Lung (tissue), 12 donors: ENCODE results near the gene PHACTR3. TPM values are rescaled to one million over a fixed set of nuclear protein-coding genes. Genes with fewer than 3 reads are reported as not detected.

Experiments used
- ATAC-seq: fragments of 200-7000 bp; cut with Tn5 transposase; one replicate; pipeline ENCODE4 v1.9.1; 2020; ENCODE audit warnings: moderate number of reproducible peaks; ENCODE audit not compliant: insufficient read depth, low FRiP score
- DNase-seq, 3 donors: peaks; one replicate each; pipeline ENCODE4 v3.0.0-alpha.2; 2013 to 2017
- H3K27ac ChIP-seq, 2 donors: one replicate each; pipeline ENCODE4 v1.5.1; 2013; ENCODE audit warnings: mild to moderate bottlenecking in 2 of 2, moderate library complexity in 2 of 2, control low read depth in 1 of 2, inconsistent platforms in 1 of 2, low read depth in 1 of 2, low read length in 1 of 2
- H3K27me3 ChIP-seq, 3 donors: one replicate each; pipeline ENCODE4 v1.5.1; 2013; ENCODE audit warnings: low read length in 2 of 3; ENCODE audit not compliant: control insufficient read depth in 3 of 3, insufficient read depth in 3 of 3
- H3K36me3 ChIP-seq, 4 donors: one replicate each; pipeline ENCODE4 v1.5.1; 2013; ENCODE audit warnings: low read length in 4 of 4, mild to moderate bottlenecking in 1 of 4, moderate library complexity in 1 of 4; ENCODE audit not compliant: control insufficient read depth in 4 of 4, insufficient read depth in 4 of 4
- H3K4me1 ChIP-seq, 5 donors: one replicate each; pipeline ENCODE4 v1.5.1; 2013; ENCODE audit warnings: low read length in 5 of 5, mild to moderate bottlenecking in 2 of 5, moderate library complexity in 1 of 5; ENCODE audit not compliant: control insufficient read depth in 5 of 5, insufficient read depth in 5 of 5
- H3K4me3 ChIP-seq: one replicate; pipeline ENCODE4 v1.5.1; 2013; ENCODE audit warnings: mild to moderate bottlenecking, control low read depth, moderate library complexity
- H3K9ac ChIP-seq, 2 donors: one replicate each; pipeline ENCODE4 v1.5.1; 2013; ENCODE audit warnings: low read length in 2 of 2, control low read depth in 1 of 2; ENCODE audit not compliant: insufficient read depth in 1 of 2
- H3K9me3 ChIP-seq, 4 donors: one replicate each; pipeline ENCODE4 v1.5.1; 2013; ENCODE audit warnings: low read length in 3 of 4, mild to moderate bottlenecking in 1 of 4, moderate library complexity in 1 of 4; ENCODE audit not compliant: control insufficient read depth in 4 of 4, insufficient read depth in 3 of 4
- CTCF ChIP-seq: IDR thresholded peaks from 2 replicates; pipeline ENCODE4 v1.5.1; 2012; ENCODE audit warnings: mild to moderate bottlenecking; ENCODE audit errors: control extremely low read depth, extremely low read depth
- WGBS, 2 donors: extraction: QIAGEN DNeasy Blood & Tissue Kit; methylation state at CpG; one replicate each; pipeline ENCODE4 v1.1.7; 2013; 5-methylcytosine and 5-hydroxymethylcytosine counted together
- polyA plus RNA-seq, 2 donors: library from polyadenylated mRNA; stranded (reverse); fragments of 200-250 nt; gene quantifications; one replicate each; pipeline ENCODE4 v1.2.1, GENCODE V29; 2013
- total RNA-seq, 2 donors: library from RNA; depleted of rRNA in 1 of 2; stranded (reverse); fragments of >200 nt in 1 of 2; gene quantifications; one replicate each; pipeline ENCODE4 v1.2.1, GENCODE V29; 2014 to 2021
- donor health status: control.
- donor health status: control.
- donor health status: Bipolar disorder and iron deficiency.
- donor health status: healthy.
- donor health status: DM: yes; HTN: yes; CAD: no.

PHACTR3 gene
- total and polyA plus RNA-seq, 4 donors: 3.8 to 12.0 (median 5.9) TPM

- no peaks in the 10 kb centered on the region for H3K27me3 ChIP-seq
- peak overlapping the region in 1 of 2 donors; percentile 29 for H3K27ac ChIP-seq
- DNase-seq (peak; percentile 92 to 95 (median 94)), ATAC-seq (no peak)
- TF ChIP-seq CTCF: no peak
- H3K9me3 ChIP-seq: no peaks in the 10 kb centered on the region
- WGBS, 2 donors: 8 to 12% methylated on average over 16 of the region's 16 CpGs
- no peak overlapping the region for H3K4me3 ChIP-seq
- H3K36me3 ChIP-seq: no peaks in the 10 kb centered on the region
- peaks cover 4 to 31% (median 9%) of the 10 kb centered on the region in 5 donors for H3K4me1 ChIP-seq
- H3K9ac ChIP-seq: no peak overlapping the region
These were observed 231.4 kb downstream of the PHACTR3 start for GRCh38 chr20:59835448-59836395.

- Histone ChIP-seq H3K4me3 (no peak overlapping the region), H3K27me3 (no peaks in the 10 kb centered on the region), H3K9me3 (no peaks in the 10 kb centered on the region), H3K4me1 (peaks cover 4 to 29% (median 9%) of the 10 kb centered on the region in 5 donors), H3K36me3 (no peaks in the 10 kb centered on the region), H3K27ac (no peak overlapping the region), H3K9ac (no peak overlapping the region)
- no peak for TF ChIP-seq CTCF
- DNase-seq: peak in 2 of 3 donors; percentile 25 to 33
- no peak for ATAC-seq
- 43 to 52% methylated on average over 6 of the region's 6 CpGs for WGBS, 2 donors
These were observed 232.4 kb downstream of the PHACTR3 start for GRCh38 chr20:59836767-59837166.

DNA sequence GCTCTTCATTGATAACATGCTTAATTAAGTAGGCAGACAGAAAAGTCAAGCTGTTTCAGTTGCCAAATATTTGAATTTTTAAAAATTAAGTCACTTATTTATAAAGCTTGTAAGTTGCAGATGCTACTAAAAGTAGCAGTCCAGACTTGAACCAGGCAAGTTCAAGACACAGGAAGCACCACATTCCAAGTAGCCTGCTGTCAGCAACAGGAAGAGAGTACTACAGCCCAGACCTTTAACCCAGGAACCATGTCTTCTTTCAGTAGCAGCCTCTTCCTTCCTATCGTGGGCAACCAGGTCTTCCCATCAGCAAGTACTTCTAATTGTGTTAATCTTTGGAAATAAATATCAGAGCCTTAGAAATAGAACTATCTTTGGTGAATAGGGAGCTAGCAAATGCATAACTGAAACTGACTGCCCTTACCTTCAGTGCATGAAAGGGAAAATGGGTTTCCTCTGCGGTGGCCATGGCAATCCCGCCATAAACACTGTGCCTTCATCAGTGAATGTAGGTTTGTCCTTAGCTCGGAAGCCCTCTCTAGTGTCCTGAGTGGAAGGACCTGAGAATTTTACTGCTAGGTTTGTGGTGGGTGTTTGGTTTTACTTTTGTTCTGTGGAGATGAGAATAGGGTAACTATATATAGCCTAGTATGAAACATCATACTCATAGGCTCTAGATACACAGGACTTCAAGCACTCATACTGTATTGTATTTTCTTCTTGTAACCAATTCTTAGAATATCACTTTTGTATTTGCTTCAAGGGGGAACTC, 233.5 kb downstream of the PHACTR3 start:
- Histone ChIP-seq H3K4me1 (peaks cover 4 to 25% (median 9%) of the 10 kb centered on the region in 5 donors), H3K27me3 (no peaks in the 10 kb centered on the region), H3K9ac (no peak overlapping the region), H3K9me3 (no peaks in the 10 kb centered on the region), H3K36me3 (no peaks in the 10 kb centered on the region), H3K27ac (no peak overlapping the region), H3K4me3 (no peak overlapping the region)
- ATAC-seq (no peak), DNase-seq (peak in 1 of 3 donors; percentile 20)
- WGBS, 2 donors: 74 to 75% methylated on average over 4 of the region's 4 CpGs
- no peak for TF ChIP-seq CTCF
